ENCODE measurements around the gene SLC13A4.
A peak's percentile ranks its signal among the peaks of the same experiment; 100 is the strongest.
"Not testable (repeated sequence)": the region's sequence is repeated elsewhere in the genome, so short reads cannot be mapped to it uniquely, and the experiment has no call there.

SLC13A4 gene

DNA sequence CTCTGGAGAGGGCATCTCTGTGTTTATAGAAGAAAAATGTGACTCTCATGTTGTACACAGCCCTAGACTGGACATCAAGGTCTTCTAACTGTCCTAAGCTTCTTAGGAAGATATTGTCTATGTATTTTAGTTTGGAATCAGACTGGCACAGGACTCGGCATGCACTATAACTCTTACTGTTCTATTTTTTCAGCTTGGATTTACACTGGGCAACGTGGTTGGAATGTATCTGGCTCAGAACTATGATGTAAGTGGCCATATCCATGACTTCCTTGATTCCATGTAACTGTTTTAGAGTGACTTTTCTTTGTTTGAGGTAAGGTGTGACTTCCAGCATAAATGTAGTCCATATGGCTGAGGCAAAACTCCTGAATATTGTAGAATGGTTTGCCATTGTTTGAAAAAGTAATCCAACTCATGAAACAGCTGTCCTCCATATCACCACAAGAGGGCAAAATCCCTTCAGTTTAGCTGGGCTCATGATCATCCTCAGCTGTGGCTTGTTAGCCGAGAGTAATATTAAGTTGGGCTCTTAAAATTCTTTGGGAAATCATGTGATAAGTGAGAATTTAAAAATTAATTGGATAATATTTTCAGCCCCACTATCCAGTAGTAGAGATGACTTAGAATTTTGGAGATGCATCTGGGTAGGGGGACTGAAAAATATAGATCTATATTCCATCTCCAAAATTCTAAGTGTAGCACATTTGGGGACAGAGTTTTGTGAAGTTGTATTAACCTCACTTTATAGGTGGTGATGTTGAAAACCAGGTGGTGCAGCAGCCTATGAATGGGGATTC, 55.2 kb downstream of the SLC13A4 start:
- peaks cover 8 to 36% (median 20%) of the 10 kb centered on the region in 4 experiments for H3K36me3 ChIP-seq (ENCODE audit: control insufficient read depth in 4 of 4, insufficient read depth in 4 of 4, low read length in 3 of 4)
- no peaks in the 10 kb centered on the region for H3K9me3 ChIP-seq (ENCODE audit: control extremely low read depth in 1 of 5, control insufficient read depth in 4 of 5, insufficient read depth in 2 of 5, low read depth in 1 of 5, low read length in 4 of 5)
- no peaks in the 10 kb centered on the region for H3K27me3 ChIP-seq (replicated peaks in 2 of 5; ENCODE audit: control insufficient read depth in 4 of 5, insufficient read depth in 5 of 5, low read length in 4 of 5)
- no peak overlapping the region for H3K27ac ChIP-seq (ENCODE audit: insufficient read depth in 1 of 2, low read depth in 1 of 2, low read length in 2 of 2, poor library complexity in 1 of 2, severe bottlenecking in 2 of 2)
- ChIA-PET CTCF (interaction anchor here (0.6 to 6.1 kb wide), 11 partner anchors 11 to 336 kb away, joined by 3 to 73 read pairs (median 3); partner anchors contain the start of gene STMP1), POLR2A (no interaction called here)
- H3K4me3 ChIP-seq (ENCODE audit: control insufficient read depth in 1 of 7, extremely low read depth in 1 of 7, insufficient read depth in 4 of 7, low read depth in 2 of 7, low read length in 6 of 7), result no peak overlapping the region
- peaks cover 0 to 5% (median 0%) of the 10 kb centered on the region in 4 experiments for H3K4me1 ChIP-seq (ENCODE audit: control extremely low read depth in 1 of 4, control insufficient read depth in 4 of 4, insufficient read depth in 4 of 4, low read length in 3 of 4)
- DNase-seq, result peak; percentile 57 to 79 (median 72)
- WGBS (ENCODE audit: insufficient coverage), result 90% methylated on average over 2 of the region's 3 CpGs

DNA sequence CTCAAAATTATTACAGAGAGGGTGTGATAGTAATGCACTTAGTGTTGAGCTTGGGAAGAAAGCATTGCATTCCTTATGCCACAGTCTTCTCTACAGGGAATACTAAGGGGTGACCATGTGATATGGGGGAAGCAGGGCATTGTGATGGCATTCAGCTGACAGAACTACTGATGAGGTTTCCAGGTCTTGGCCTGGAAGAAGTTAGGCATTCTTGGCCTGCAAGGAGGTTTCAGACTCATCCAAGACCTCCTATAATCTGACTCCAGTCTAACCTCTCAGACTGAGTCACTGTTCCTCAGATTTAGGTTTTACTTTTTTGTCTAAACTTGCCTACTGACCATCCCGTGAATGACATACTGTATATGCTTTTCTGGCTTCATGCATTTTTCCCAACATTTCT, 57.8 kb downstream of the SLC13A4 start:
- Histone ChIP-seq H3K4me3 (ENCODE audit: control insufficient read depth in 1 of 7, extremely low read depth in 1 of 7, insufficient read depth in 4 of 7, low read depth in 2 of 7, low read length in 6 of 7) (no peak overlapping the region), H3K27ac (ENCODE audit: insufficient read depth in 1 of 2, low read depth in 1 of 2, low read length in 2 of 2, poor library complexity in 1 of 2, severe bottlenecking in 2 of 2) (no peak overlapping the region), H3K9me3 (ENCODE audit: control extremely low read depth in 1 of 5, control insufficient read depth in 4 of 5, insufficient read depth in 2 of 5, low read depth in 1 of 5, low read length in 4 of 5) (no peaks in the 10 kb centered on the region), H3K27me3 (replicated peaks in 2 of 5; ENCODE audit: control insufficient read depth in 4 of 5, insufficient read depth in 5 of 5, low read length in 4 of 5) (no peaks in the 10 kb centered on the region), H3K4me1 (ENCODE audit: control extremely low read depth in 1 of 4, control insufficient read depth in 4 of 4, insufficient read depth in 4 of 4, low read length in 3 of 4) (peaks cover under 1 to 10% (median 6%) of the 10 kb centered on the region in 4 experiments), H3K36me3 (ENCODE audit: control insufficient read depth in 4 of 4, insufficient read depth in 4 of 4, low read length in 3 of 4) (peaks cover 5 to 18% (median 7%) of the 10 kb centered on the region in 4 experiments)
- no CpG with 5 or more reads among the region's 1 CpG for WGBS (ENCODE audit: insufficient coverage)
- DNase-seq, result no peak
- ChIA-PET CTCF (interaction anchor here (6.1 kb wide), 1 partner anchor 9 kb away, joined by 73 read pairs; the partner anchor contains the start of gene STMP1), POLR2A (no interaction called here)

DNA sequence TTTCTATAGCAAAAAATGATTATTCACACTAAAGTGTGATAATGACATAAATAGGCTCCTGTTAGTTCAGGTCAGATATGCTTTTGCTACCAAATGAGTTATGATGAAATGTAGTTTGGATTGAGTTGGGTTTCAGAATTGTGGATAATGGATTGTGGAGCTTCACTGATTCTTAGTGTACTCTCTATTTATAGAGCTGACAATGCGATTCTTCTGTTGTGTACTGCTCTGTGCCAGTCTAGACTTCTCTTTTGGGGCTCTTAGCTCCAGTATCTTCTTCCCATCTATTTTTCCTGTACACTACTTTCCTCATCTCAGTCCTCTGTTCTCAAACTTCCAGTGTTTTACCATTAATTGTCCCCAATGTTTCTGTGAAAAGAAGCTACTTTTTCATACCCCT, 58.2 kb downstream of the SLC13A4 start:
- no peak for DNase-seq

DNA sequence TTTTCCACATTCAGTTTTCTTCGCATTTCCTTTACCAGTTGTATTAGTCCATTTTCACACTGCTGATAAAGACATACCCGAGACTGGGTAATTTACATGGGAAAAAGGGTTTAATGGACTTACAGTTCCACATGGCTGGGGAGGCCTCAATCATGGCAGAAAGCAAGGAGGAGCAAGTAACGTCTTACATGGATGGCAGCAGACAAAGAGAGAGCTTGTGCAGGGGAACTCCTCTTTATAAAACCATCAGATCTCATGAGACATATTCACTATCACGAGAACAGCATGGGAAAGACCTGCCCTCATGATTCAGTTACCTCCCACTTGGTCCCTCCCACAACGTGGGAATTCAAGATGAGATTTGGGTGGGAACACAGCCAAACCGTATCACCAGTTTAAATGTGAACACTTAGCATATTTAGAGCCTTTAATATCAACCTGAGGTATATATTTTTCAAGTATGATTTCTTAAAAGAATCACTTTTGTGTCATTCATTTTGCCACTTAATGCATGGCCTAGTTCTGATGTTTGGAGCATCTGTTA, 59.1 kb downstream of the SLC13A4 start:
- CTCF ChIA-PET; H3K9me3 ChIP-seq (ENCODE audit: control extremely low read depth in 1 of 5, control insufficient read depth in 4 of 5, insufficient read depth in 2 of 5, low read depth in 1 of 5, low read length in 4 of 5); H3K27ac ChIP-seq (ENCODE audit: insufficient read depth in 1 of 2, low read depth in 1 of 2, low read length in 2 of 2, poor library complexity in 1 of 2, severe bottlenecking in 2 of 2); POLR2A ChIA-PET; DNase-seq; H3K27me3 ChIP-seq (replicated peaks in 2 of 5; ENCODE audit: control insufficient read depth in 4 of 5, insufficient read depth in 5 of 5, low read length in 4 of 5); H3K4me3 ChIP-seq (ENCODE audit: control insufficient read depth in 1 of 7, extremely low read depth in 1 of 7, insufficient read depth in 4 of 7, low read depth in 2 of 7, low read length in 6 of 7): not testable (repeated sequence)
- H3K36me3 ChIP-seq (ENCODE audit: control insufficient read depth in 4 of 4, insufficient read depth in 4 of 4, low read length in 3 of 4), result peaks cover under 1 to 12% (median 5%) of the 10 kb centered on the region in 4 experiments
- WGBS (ENCODE audit: insufficient coverage), result 100% methylated on average over 1 of the region's 6 CpGs
- H3K4me1 ChIP-seq (ENCODE audit: control extremely low read depth in 1 of 4, control insufficient read depth in 4 of 4, insufficient read depth in 4 of 4, low read length in 3 of 4), result peaks cover 4 to 15% (median 10%) of the 10 kb centered on the region in 4 experiments

More for the DNA sequence above, 58.2 kb downstream of the SLC13A4 start:
- Histone ChIP-seq H3K4me1 (ENCODE audit: control extremely low read depth in 1 of 4, control insufficient read depth in 4 of 4, insufficient read depth in 4 of 4, low read length in 3 of 4) (peaks cover 2 to 10% (median 6%) of the 10 kb centered on the region in 4 experiments), H3K36me3 (ENCODE audit: control insufficient read depth in 4 of 4, insufficient read depth in 4 of 4, low read length in 3 of 4) (peaks cover 5 to 16% (median 7%) of the 10 kb centered on the region in 4 experiments), H3K27ac (ENCODE audit: insufficient read depth in 1 of 2, low read depth in 1 of 2, low read length in 2 of 2, poor library complexity in 1 of 2, severe bottlenecking in 2 of 2) (no peak overlapping the region), H3K27me3 (replicated peaks in 2 of 5; ENCODE audit: control insufficient read depth in 4 of 5, insufficient read depth in 5 of 5, low read length in 4 of 5) (no peaks in the 10 kb centered on the region), H3K9me3 (ENCODE audit: control extremely low read depth in 1 of 5, control insufficient read depth in 4 of 5, insufficient read depth in 2 of 5, low read depth in 1 of 5, low read length in 4 of 5) (no peaks in the 10 kb centered on the region), H3K4me3 (ENCODE audit: control insufficient read depth in 1 of 7, extremely low read depth in 1 of 7, insufficient read depth in 4 of 7, low read depth in 2 of 7, low read length in 6 of 7) (no peak overlapping the region)
- CTCF ChIA-PET, result interaction anchor here (6.1 kb wide), 1 partner anchor 8 kb away, joined by 73 read pairs; the partner anchor contains the start of gene STMP1
- POLR2A ChIA-PET, result no interaction called here
- WGBS (ENCODE audit: insufficient coverage), result 80% methylated on average over 1 of the region's 1 CpG

DNA sequence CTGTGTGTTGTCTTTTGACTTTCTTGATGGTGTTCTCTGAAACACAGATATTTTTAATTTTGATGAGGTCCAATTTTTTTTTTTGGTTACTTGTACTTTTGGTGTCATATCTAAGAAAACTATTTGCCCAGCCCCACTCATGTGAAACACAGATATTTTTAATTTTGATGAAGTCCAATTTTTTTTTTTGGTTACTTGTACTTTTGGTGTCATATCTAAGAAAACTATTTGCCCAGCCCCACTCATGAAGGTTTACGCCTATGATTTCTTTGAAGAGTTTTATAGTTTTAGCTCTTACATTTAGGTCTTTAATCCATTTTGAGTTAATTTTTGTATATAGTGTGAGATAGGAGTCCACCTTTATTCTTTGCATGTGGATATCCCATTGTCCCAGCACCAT, 60.4 kb downstream of the SLC13A4 start:
- H3K27me3 ChIP-seq (replicated peaks in 2 of 5; ENCODE audit: control insufficient read depth in 4 of 5, insufficient read depth in 5 of 5, low read length in 4 of 5); H3K4me3 ChIP-seq (ENCODE audit: control insufficient read depth in 1 of 7, extremely low read depth in 1 of 7, insufficient read depth in 4 of 7, low read depth in 2 of 7, low read length in 6 of 7); H3K9me3 ChIP-seq (ENCODE audit: control extremely low read depth in 1 of 5, control insufficient read depth in 4 of 5, insufficient read depth in 2 of 5, low read depth in 1 of 5, low read length in 4 of 5); DNase-seq; H3K27ac ChIP-seq (ENCODE audit: insufficient read depth in 1 of 2, low read depth in 1 of 2, low read length in 2 of 2, poor library complexity in 1 of 2, severe bottlenecking in 2 of 2); POLR2A ChIA-PET; H3K36me3 ChIP-seq (ENCODE audit: control insufficient read depth in 4 of 4, insufficient read depth in 4 of 4, low read length in 3 of 4): not testable (repeated sequence)
- peaks cover 10 to 27% (median 20%) of the 10 kb centered on the region in 4 experiments for H3K4me1 ChIP-seq (ENCODE audit: control extremely low read depth in 1 of 4, control insufficient read depth in 4 of 4, insufficient read depth in 4 of 4, low read length in 3 of 4)
- no CpG with 5 or more reads among the region's 1 CpG for WGBS (ENCODE audit: insufficient coverage)
- CTCF ChIA-PET, result interaction anchor here (1.7 kb wide), 1 partner anchor 22 kb away, joined by 4 read pairs; no protein-coding TSS in a partner anchor

DNA sequence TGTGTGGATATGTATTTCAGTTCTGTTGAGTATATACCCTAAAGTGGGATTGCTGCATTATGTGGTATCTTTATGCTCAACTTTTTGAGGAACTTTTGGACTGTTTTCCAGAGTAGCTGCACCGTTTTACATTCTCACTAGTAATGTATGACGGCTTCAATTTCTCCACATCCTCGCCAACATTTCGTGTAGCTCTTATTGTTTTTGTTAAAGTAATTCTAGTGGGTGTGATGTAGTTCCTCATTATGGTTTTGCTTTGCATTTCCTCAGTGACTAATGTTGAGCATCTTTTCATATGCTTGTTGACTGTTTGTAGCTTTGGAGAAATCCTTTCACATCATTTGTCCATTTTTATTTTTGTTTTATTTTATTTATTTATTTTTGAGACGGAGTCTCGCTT, 61.1 kb downstream of the SLC13A4 start:
- Histone ChIP-seq H3K4me3 (ENCODE audit: control insufficient read depth in 1 of 7, extremely low read depth in 1 of 7, insufficient read depth in 4 of 7, low read depth in 2 of 7, low read length in 6 of 7) (no peak overlapping the region), H3K27ac (ENCODE audit: insufficient read depth in 1 of 2, low read depth in 1 of 2, low read length in 2 of 2, poor library complexity in 1 of 2, severe bottlenecking in 2 of 2) (no peak overlapping the region), H3K9me3 (ENCODE audit: control extremely low read depth in 1 of 5, control insufficient read depth in 4 of 5, insufficient read depth in 2 of 5, low read depth in 1 of 5, low read length in 4 of 5) (no peaks in the 10 kb centered on the region), H3K36me3 (ENCODE audit: control insufficient read depth in 4 of 4, insufficient read depth in 4 of 4, low read length in 3 of 4) (peaks cover 0 to 5% (median 3%) of the 10 kb centered on the region in 4 experiments), H3K4me1 (ENCODE audit: control extremely low read depth in 1 of 4, control insufficient read depth in 4 of 4, insufficient read depth in 4 of 4, low read length in 3 of 4) (peaks cover 10 to 30% (median 23%) of the 10 kb centered on the region in 4 experiments), H3K27me3 (replicated peaks in 2 of 5; ENCODE audit: control insufficient read depth in 4 of 5, insufficient read depth in 5 of 5, low read length in 4 of 5) (no peaks in the 10 kb centered on the region)
- 83% methylated on average over 1 of the region's 6 CpGs for WGBS (ENCODE audit: insufficient coverage)
- peak in 2 of 3 donors; percentile 77 to 80 for DNase-seq
- ChIA-PET POLR2A (no interaction called here), CTCF (interaction anchor here (1.7 kb wide), 1 partner anchor 22 kb away, joined by 4 read pairs; no protein-coding TSS in a partner anchor)

DNA sequence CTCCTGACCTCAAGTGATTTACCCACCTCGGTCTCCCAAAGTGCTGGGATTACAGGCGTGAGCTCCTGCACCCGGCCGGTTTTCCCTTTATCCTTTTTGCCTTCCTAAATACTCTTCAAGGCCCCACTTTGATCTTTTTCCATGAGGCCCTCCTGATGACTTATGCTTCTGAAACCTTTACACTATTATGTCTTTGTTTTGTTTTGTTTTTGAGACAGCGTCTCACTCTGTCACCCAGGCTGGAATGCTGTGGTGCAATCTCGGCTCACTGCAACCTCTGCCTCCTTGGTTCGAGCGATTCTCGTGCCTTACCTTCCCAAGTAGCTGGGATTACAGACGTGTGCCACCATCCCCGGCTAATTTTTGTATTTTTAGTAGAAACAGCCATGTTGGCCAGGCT, 61.8 kb downstream of the SLC13A4 start:
- Histone ChIP-seq H3K27me3 (replicated peaks in 2 of 5; ENCODE audit: control insufficient read depth in 4 of 5, insufficient read depth in 5 of 5, low read length in 4 of 5) (no peaks in the 10 kb centered on the region), H3K4me1 (ENCODE audit: control extremely low read depth in 1 of 4, control insufficient read depth in 4 of 4, insufficient read depth in 4 of 4, low read length in 3 of 4) (peaks cover 10 to 34% (median 29%) of the 10 kb centered on the region in 4 experiments), H3K4me3 (ENCODE audit: control insufficient read depth in 1 of 7, extremely low read depth in 1 of 7, insufficient read depth in 4 of 7, low read depth in 2 of 7, low read length in 6 of 7) (no peak overlapping the region), H3K27ac (ENCODE audit: insufficient read depth in 1 of 2, low read depth in 1 of 2, low read length in 2 of 2, poor library complexity in 1 of 2, severe bottlenecking in 2 of 2) (no peak overlapping the region), H3K9me3 (ENCODE audit: control extremely low read depth in 1 of 5, control insufficient read depth in 4 of 5, insufficient read depth in 2 of 5, low read depth in 1 of 5, low read length in 4 of 5) (no peaks in the 10 kb centered on the region), H3K36me3 (ENCODE audit: control insufficient read depth in 4 of 4, insufficient read depth in 4 of 4, low read length in 3 of 4) (peaks cover 0 to 5% (median 3%) of the 10 kb centered on the region in 4 experiments)
- CTCF ChIA-PET, result interaction anchor here (1.7 to 10.5 kb wide), 2 partner anchors 6 to 21 kb away, joined by 4 to 73 read pairs; no protein-coding TSS in a partner anchor
- 92% methylated on average over 7 of the region's 11 CpGs for WGBS (ENCODE audit: insufficient coverage)
- POLR2A ChIA-PET, result no interaction called here
- no peak for DNase-seq

Data from common myeloid progenitor, CD34-positive (primary cell).